ENCODE measurements around the gene PTBP1.

PTBP1 gene

DNA sequence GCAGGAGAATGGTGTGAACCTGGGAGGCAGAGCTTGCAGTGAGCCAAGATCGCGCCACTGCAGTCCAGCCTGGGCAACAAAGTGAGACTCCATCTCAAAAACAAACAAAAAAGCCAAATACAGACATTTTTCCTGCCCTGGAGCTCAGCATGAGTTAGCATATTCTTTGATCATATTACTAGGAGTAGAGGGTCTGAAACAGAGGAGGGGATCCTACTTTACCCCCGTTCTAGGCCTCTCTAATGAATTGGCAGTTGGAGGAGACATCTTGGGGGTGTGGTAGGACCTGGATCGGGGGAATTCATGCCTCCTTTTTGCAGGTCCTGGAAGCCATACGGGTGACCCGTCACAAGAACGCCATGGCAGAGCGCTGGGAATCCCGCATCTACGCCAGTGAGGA is 34.1 kb upstream of the PTBP1 start:
- Histone ChIP-seq H3K4me1 (ENCODE audit: insufficient read depth, low read length) (no peaks in the 10 kb centered on the region), H2AFZ (ENCODE audit: low read depth, low read length) (no peak overlapping the region), H3K9me3 (ENCODE audit: low read length) (peaks cover 4% of the 10 kb centered on the region), H3K4me3 (ENCODE audit: low read length) (no peak overlapping the region), H3K36me3 (ENCODE audit: insufficient read depth, low read length) (no peaks in the 10 kb centered on the region), H3K27me3 (ENCODE audit: insufficient read depth, low read length) (no peaks in the 10 kb centered on the region)

DNA sequence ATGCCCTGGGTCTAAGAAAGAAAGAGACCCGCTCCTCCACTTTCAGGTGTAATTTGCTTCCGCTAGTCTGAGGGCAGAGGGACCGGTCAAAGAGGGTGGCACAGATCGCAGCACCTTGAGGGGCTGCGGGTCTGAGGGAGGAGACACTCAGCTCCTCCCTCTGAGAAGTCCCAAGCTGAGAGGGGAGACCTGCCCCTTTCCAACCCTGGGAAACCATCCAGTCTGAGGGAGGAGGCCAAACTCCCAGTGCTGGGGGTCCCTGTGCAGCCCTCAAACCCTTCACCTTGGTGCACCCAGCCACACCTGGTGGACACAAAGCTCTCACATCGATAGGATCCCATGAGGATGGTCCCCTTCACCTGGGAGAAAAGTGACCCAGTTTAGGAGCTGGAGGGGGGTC is 33.4 kb upstream of the PTBP1 start:
- H3K27me3 ChIP-seq (ENCODE audit: insufficient read depth, low read length) = no peaks in the 10 kb centered on the region
- H3K4me1 ChIP-seq (ENCODE audit: insufficient read depth, low read length) = peaks cover 3% of the 10 kb centered on the region
- H2AFZ ChIP-seq (ENCODE audit: low read depth, low read length) = no peak overlapping the region
- H3K9me3 ChIP-seq (ENCODE audit: low read length) = no peaks in the 10 kb centered on the region
- H3K4me3 ChIP-seq (ENCODE audit: low read length) = no peak overlapping the region
- no peaks in the 10 kb centered on the region for H3K36me3 ChIP-seq (ENCODE audit: insufficient read depth, low read length)

GRCh38 chr19:764301-764700 is 33.0 kb upstream of the PTBP1 start:
- Histone ChIP-seq H3K9me3 (ENCODE audit: low read length) (no peaks in the 10 kb centered on the region), H3K4me3 (ENCODE audit: low read length) (no peak overlapping the region), H3K4me1 (ENCODE audit: insufficient read depth, low read length) (peaks cover 3% of the 10 kb centered on the region), H3K27me3 (ENCODE audit: insufficient read depth, low read length) (no peaks in the 10 kb centered on the region), H2AFZ (ENCODE audit: low read depth, low read length) (no peak overlapping the region), H3K36me3 (ENCODE audit: insufficient read depth, low read length) (no peaks in the 10 kb centered on the region)

DNA sequence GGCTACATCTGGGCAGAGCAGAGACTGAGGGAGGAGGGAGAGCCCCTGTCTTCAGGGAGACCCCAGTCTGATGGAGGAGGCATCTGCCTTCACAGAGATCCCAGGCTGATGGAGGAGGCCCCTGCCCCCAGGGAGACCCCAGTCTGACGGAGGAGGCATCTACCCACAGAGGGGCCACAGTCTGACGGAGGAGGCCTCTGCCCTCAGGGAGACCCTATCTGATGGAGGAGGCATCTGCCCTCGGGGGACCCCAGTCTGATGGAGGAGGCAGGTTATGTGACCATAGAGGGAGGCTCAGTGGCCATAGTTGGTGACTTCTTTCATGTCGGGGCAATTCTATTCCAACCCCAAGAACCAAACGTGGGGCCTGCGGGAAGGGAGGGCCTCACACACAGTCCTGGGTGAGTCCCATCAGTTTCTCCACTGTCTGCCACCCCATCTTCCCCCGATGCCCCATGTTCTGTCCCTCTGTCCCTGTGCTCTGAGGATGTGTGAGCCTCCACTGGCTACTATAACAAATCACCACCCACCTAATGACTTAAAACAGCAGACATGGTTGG is 32.0 kb upstream of the PTBP1 start:
- no peaks in the 10 kb centered on the region for H3K27me3 ChIP-seq (ENCODE audit: insufficient read depth, low read length)
- H3K9me3 ChIP-seq (ENCODE audit: low read length) = no peaks in the 10 kb centered on the region
- no peaks in the 10 kb centered on the region for H3K36me3 ChIP-seq (ENCODE audit: insufficient read depth, low read length)
- H3K4me1 ChIP-seq (ENCODE audit: insufficient read depth, low read length) = peaks cover 3% of the 10 kb centered on the region
- no peak overlapping the region for H2AFZ ChIP-seq (ENCODE audit: low read depth, low read length)
- H3K4me3 ChIP-seq (ENCODE audit: low read length) = no peak overlapping the region

DNA sequence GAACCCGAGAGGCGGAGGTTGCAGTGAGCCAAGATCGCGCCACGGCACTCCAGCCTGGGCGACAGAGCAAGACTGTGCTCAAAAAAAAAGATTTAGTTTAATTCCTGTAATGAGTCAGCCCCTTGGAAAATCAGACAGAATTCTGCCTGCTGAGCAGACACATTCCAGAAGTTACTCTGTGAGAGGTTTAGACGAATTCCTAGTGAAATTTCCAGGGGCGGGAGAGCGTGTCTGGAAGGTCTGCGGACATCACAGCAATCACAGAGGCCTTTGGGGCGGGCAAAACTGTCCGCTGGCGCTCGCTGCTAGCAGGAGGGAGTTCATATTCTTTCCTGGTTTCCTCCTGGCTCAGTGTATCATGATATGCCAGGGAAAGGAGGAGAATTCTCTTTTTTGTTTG is 28.8 kb upstream of the PTBP1 start:
- Histone ChIP-seq H3K36me3 (ENCODE audit: insufficient read depth, low read length) (no peaks in the 10 kb centered on the region), H3K27me3 (ENCODE audit: insufficient read depth, low read length) (no peaks in the 10 kb centered on the region), H3K9me3 (ENCODE audit: low read length) (no peaks in the 10 kb centered on the region), H3K4me1 (ENCODE audit: insufficient read depth, low read length) (peaks cover 3% of the 10 kb centered on the region), H3K4me3 (ENCODE audit: low read length) (no peak overlapping the region), H2AFZ (ENCODE audit: low read depth, low read length) (no peak overlapping the region)

DNA sequence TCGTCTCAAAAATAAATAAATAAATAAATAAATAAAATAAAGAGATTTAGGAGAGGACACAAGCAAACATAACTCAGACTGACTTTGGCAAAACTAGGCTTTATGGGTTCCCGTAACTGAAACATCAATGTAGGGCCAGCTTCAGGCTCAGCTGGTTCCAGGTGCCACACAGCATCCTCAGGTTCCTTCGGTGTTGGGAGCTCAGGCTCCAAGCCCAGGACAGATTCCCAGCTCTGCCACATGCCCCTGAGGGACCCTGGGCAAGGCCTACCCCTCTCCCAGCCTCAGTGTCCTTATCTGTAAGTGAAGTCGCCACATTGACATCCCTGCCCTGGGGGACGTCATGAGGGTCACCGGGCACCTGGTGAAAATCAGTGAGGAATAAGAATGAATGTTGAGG is 27.6 kb upstream of the PTBP1 start:
- Histone ChIP-seq H2AFZ (ENCODE audit: low read depth, low read length) (no peak overlapping the region), H3K27me3 (ENCODE audit: insufficient read depth, low read length) (no peaks in the 10 kb centered on the region), H3K36me3 (ENCODE audit: insufficient read depth, low read length) (no peaks in the 10 kb centered on the region), H3K9me3 (ENCODE audit: low read length) (no peaks in the 10 kb centered on the region), H3K4me1 (ENCODE audit: insufficient read depth, low read length) (peaks cover 3% of the 10 kb centered on the region), H3K4me3 (ENCODE audit: low read length) (no peak overlapping the region)

- Histone ChIP-seq H3K36me3 (ENCODE audit: insufficient read depth, low read length) (no peaks in the 10 kb centered on the region), H3K9me3 (ENCODE audit: low read length) (no peaks in the 10 kb centered on the region), H2AFZ (ENCODE audit: low read depth, low read length) (no peak overlapping the region), H3K4me1 (ENCODE audit: insufficient read depth, low read length) (peaks cover 3% of the 10 kb centered on the region), H3K4me3 (ENCODE audit: low read length) (no peak overlapping the region), H3K27me3 (ENCODE audit: insufficient read depth, low read length) (no peaks in the 10 kb centered on the region)
These were observed 25.9 kb upstream of the PTBP1 start for GRCh38 chr19:771332-771785.

GRCh38 chr19:772063-772462 is 25.2 kb upstream of the PTBP1 start:
- Histone ChIP-seq H3K4me1 (ENCODE audit: insufficient read depth, low read length) (peaks cover 3% of the 10 kb centered on the region), H3K9me3 (ENCODE audit: low read length) (no peaks in the 10 kb centered on the region), H3K36me3 (ENCODE audit: insufficient read depth, low read length) (no peaks in the 10 kb centered on the region), H3K27me3 (ENCODE audit: insufficient read depth, low read length) (no peaks in the 10 kb centered on the region), H3K4me3 (ENCODE audit: low read length) (no peak overlapping the region), H2AFZ (ENCODE audit: low read depth, low read length) (no peak overlapping the region)

GRCh38 chr19:772730-773436 is 24.4 kb upstream of the PTBP1 start:
- Histone ChIP-seq H3K4me3 (ENCODE audit: low read length) (no peak overlapping the region), H3K9me3 (ENCODE audit: low read length) (no peaks in the 10 kb centered on the region), H3K4me1 (ENCODE audit: insufficient read depth, low read length) (peaks cover 3% of the 10 kb centered on the region), H3K27me3 (ENCODE audit: insufficient read depth, low read length) (no peaks in the 10 kb centered on the region), H2AFZ (ENCODE audit: low read depth, low read length) (no peak overlapping the region), H3K36me3 (ENCODE audit: insufficient read depth, low read length) (no peaks in the 10 kb centered on the region)

- H3K4me3 ChIP-seq (ENCODE audit: low read length) = no peak overlapping the region
- no peaks in the 10 kb centered on the region for H3K4me1 ChIP-seq (ENCODE audit: insufficient read depth, low read length)
- no peak overlapping the region for H2AFZ ChIP-seq (ENCODE audit: low read depth, low read length)
- no peaks in the 10 kb centered on the region for H3K36me3 ChIP-seq (ENCODE audit: insufficient read depth, low read length)
- H3K9me3 ChIP-seq (ENCODE audit: low read length) = no peaks in the 10 kb centered on the region
- no peaks in the 10 kb centered on the region for H3K27me3 ChIP-seq (ENCODE audit: insufficient read depth, low read length)
These were observed 20.7 kb upstream of the PTBP1 start for GRCh38 chr19:776549-776948.

GRCh38 chr19:778910-779653 is 18.2 kb upstream of the PTBP1 start:
- H3K4me3 ChIP-seq (ENCODE audit: low read length) = no peak overlapping the region
- H3K4me1 ChIP-seq (ENCODE audit: insufficient read depth, low read length) = peaks cover 10% of the 10 kb centered on the region
- no peak overlapping the region for H2AFZ ChIP-seq (ENCODE audit: low read depth, low read length)
- H3K36me3 ChIP-seq (ENCODE audit: insufficient read depth, low read length) = no peaks in the 10 kb centered on the region
- H3K27me3 ChIP-seq (ENCODE audit: insufficient read depth, low read length) = no peaks in the 10 kb centered on the region
- no peaks in the 10 kb centered on the region for H3K9me3 ChIP-seq (ENCODE audit: low read length)

DNA sequence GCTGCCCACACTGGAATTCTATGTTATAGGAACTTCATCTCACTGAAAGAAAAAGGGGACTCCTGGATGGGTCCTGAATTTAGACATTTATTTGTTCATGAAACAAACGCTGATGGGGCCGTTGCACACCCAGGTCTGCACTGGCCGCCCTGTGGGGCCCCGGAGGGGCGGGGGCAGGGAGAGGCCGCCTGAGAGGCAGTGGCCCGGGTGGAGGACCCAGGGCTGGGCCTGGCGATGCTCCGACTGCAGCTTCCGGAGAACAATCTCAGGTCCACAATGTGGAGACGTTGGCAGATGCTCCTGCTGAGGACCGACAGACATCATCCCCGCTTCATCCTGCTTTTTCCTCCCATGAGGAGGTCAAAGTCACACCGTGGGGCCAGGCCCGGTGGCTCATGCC is 16.3 kb upstream of the PTBP1 start:
- no peak overlapping the region for H2AFZ ChIP-seq (ENCODE audit: low read depth, low read length)
- H3K4me1 ChIP-seq (ENCODE audit: insufficient read depth, low read length) = peaks cover 10% of the 10 kb centered on the region
- H3K27me3 ChIP-seq (ENCODE audit: insufficient read depth, low read length) = no peaks in the 10 kb centered on the region
- no peaks in the 10 kb centered on the region for H3K36me3 ChIP-seq (ENCODE audit: insufficient read depth, low read length)
- no peak overlapping the region for H3K4me3 ChIP-seq (ENCODE audit: low read length)
- H3K9me3 ChIP-seq (ENCODE audit: low read length) = no peaks in the 10 kb centered on the region

- no peaks in the 10 kb centered on the region for H3K27me3 ChIP-seq (ENCODE audit: insufficient read depth, low read length)
- no peaks in the 10 kb centered on the region for H3K9me3 ChIP-seq (ENCODE audit: low read length)
- H3K4me1 ChIP-seq (ENCODE audit: insufficient read depth, low read length) = peaks cover 10% of the 10 kb centered on the region
- H2AFZ ChIP-seq (ENCODE audit: low read depth, low read length) = no peak overlapping the region
- H3K36me3 ChIP-seq (ENCODE audit: insufficient read depth, low read length) = no peaks in the 10 kb centered on the region
- H3K4me3 ChIP-seq (ENCODE audit: low read length) = no peak overlapping the region
These were observed 15.5 kb upstream of the PTBP1 start for GRCh38 chr19:781800-782184.

All from neuron (in vitro differentiated cells).